Esophagus squamous epithelium (tissue), 5 donors: ENCODE measurements around the gene AGO3. TPM values are rescaled to one million over a fixed set of nuclear protein-coding genes. Genes with fewer than 3 reads are reported as not detected.

Experiments used
- DNase-seq: peaks from one replicate; lab custom pipeline; 2025; lab: John Stamatoyannopoulos, UW
- H3K27ac ChIP-seq, 4 donors: fragments of 200-600 bp; sonication (generic); one replicate each; pipeline ENCODE4 v1.5.1; 2016 to 2019; ENCODE audit warnings: mild to moderate bottlenecking in 1 of 4
- H3K27me3 ChIP-seq, 4 donors: fragments of 200-600 bp; sonication (generic); 1 replicate in 3 of 4; 2 replicates in 1 of 4; pipeline versions ENCODE4 v1.5.1 to v1.6.0; 2017 to 2021; ENCODE audit warnings: antibody characterized with exemption in 1 of 4
- H3K36me3 ChIP-seq, 3 donors: fragments of 200-600 bp; sonication (generic); one replicate each; pipeline ENCODE4 v1.5.1; 2016 to 2019
- H3K4me1 ChIP-seq, 3 donors: fragments of 200-600 bp; sonication (generic); one replicate each; pipeline ENCODE4 v1.5.1; 2017 to 2019
- H3K4me3 ChIP-seq, 4 donors: fragments of 200-600 bp; sonication (generic); 1 replicate in 3 of 4; 2 replicates in 1 of 4; pipeline ENCODE4 v1.5.1; 2016 to 2019; ENCODE audit warnings: mild to moderate bottlenecking in 2 of 4, moderate library complexity in 1 of 4
- H3K9me3 ChIP-seq, 3 donors: fragments of 200-600 bp; sonication (generic); one replicate each; pipeline ENCODE4 v1.5.1; 2016 to 2019
- CTCF ChIP-seq, 6 experiments: fragments of 450-650 bp in 4 of 6; fragments of 200-600 bp in 2 of 6; sonication (generic) in 2 of 6; IDR thresholded peaks; one replicate each; pipeline ENCODE4 v1.5.1; 2016 to 2019; ENCODE audit warnings: antibody characterized with exemption in 6 of 6, mild to moderate bottlenecking in 4 of 6, moderate library complexity in 4 of 6
- POLR2A ChIP-seq, 4 donors: fragments of 450-650 bp; IDR thresholded peaks; one replicate each; pipeline ENCODE4 v1.6.1; 2017; ENCODE audit warnings: antibody characterized with exemption in 4 of 4, mild to moderate bottlenecking in 4 of 4, moderate library complexity in 3 of 4
- WGBS, 2 donors: methylation state at CpG; one replicate each; pipeline ENCODE4 v1.1.5; 2018; 5-methylcytosine and 5-hydroxymethylcytosine counted together
- intact Hi-C: fragments of 100-400 bp; cut with DNase I; formaldehyde crosslinking; loops from one replicate; pipeline ENCODE4 v1.15.0; 2022
- total RNA-seq, 4 donors: library from RNA; depleted of rRNA; stranded (reverse); fragments of >200 nt; gene quantifications; one replicate each; pipeline ENCODE4 v1.1.0, GENCODE V29; 2016
- donor health status: DM: yes; HTN: yes; CAD: no.

Gene AGO3
- total RNA-seq, 4 donors from 2014 or later = 8.1 to 17.0 (median 12.0) TPM

- H3K36me3 ChIP-seq = peaks cover 0 to 97% (median 0%) of the 10 kb centered on the region in 3 donors
- DNase-seq = no peak
- no peak for TF ChIP-seq CTCF (IDR thresholded peaks at IDR 0.05)
- TF ChIP-seq POLR2A (IDR thresholded peaks at IDR 0.05) = no peak
- H3K9me3 ChIP-seq = no peaks in the 10 kb centered on the region
- intact Hi-C loops = no loop called here
- H3K27ac ChIP-seq = no peak overlapping the region
- no peak overlapping the region for H3K4me3 ChIP-seq
- H3K4me1 ChIP-seq = no peaks in the 10 kb centered on the region
- no peaks in the 10 kb centered on the region for H3K27me3 ChIP-seq
Observed at GRCh38 chr1:35899941-35900340, 31.0 kb upstream of the AGO3 start.

- no peak for DNase-seq
- Histone ChIP-seq H3K27me3 (no peaks in the 10 kb centered on the region), H3K4me1 (no peaks in the 10 kb centered on the region), H3K36me3 (peaks cover 0 to 97% (median 0%) of the 10 kb centered on the region in 3 donors), H3K4me3 (no peak overlapping the region), H3K9me3 (no peaks in the 10 kb centered on the region), H3K27ac (no peak overlapping the region)
- 91 to 94% methylated on average over 5 to 8 of the region's 9 CpGs for WGBS, 2 donors
- no peak for TF ChIP-seq CTCF (IDR thresholded peaks at IDR 0.05)
- no peak for TF ChIP-seq POLR2A (IDR thresholded peaks at IDR 0.05)
- intact Hi-C loops = no loop called here
Observed at GRCh38 chr1:35901235-35901634, 29.7 kb upstream of the AGO3 start.

GRCh38 chr1:35902671-35903070 is 28.2 kb upstream of the AGO3 start:
- intact Hi-C loops = no loop called here
- no peaks in the 10 kb centered on the region for H3K27me3 ChIP-seq
- TF ChIP-seq CTCF (IDR thresholded peaks at IDR 0.05) (no peak), POLR2A (IDR thresholded peaks at IDR 0.05) (no peak)
- H3K27ac ChIP-seq = no peak overlapping the region
- DNase-seq = no peak
- H3K36me3 ChIP-seq = peaks cover 10 to 99% (median 10%) of the 10 kb centered on the region in 3 donors
- no peaks in the 10 kb centered on the region for H3K9me3 ChIP-seq
- H3K4me1 ChIP-seq = no peaks in the 10 kb centered on the region
- WGBS, 2 donors = 83 to 93% methylated on average over 2 of the region's 2 CpGs
- no peak overlapping the region for H3K4me3 ChIP-seq

GRCh38 chr1:35914717-35915116 is 16.2 kb upstream of the AGO3 start:
- TF ChIP-seq CTCF (IDR thresholded peaks at IDR 0.05) (no peak), POLR2A (IDR thresholded peaks at IDR 0.05) (no peak)
- no peaks in the 10 kb centered on the region for H3K27me3 ChIP-seq
- peaks cover 27 to 99% (median 40%) of the 10 kb centered on the region in 3 donors for H3K36me3 ChIP-seq
- no peak for DNase-seq
- no peaks in the 10 kb centered on the region for H3K9me3 ChIP-seq
- intact Hi-C loops = no loop called here
- H3K27ac ChIP-seq = no peak overlapping the region
- WGBS, 2 donors = 92 to 94% methylated on average over 1 of the region's 1 CpG
- no peak overlapping the region for H3K4me3 ChIP-seq
- H3K4me1 ChIP-seq = no peaks in the 10 kb centered on the region

GRCh38 chr1:35915693-35916092 is 15.2 kb upstream of the AGO3 start:
- TF ChIP-seq POLR2A (IDR thresholded peaks at IDR 0.05) = no peak
- no peak for TF ChIP-seq CTCF (IDR thresholded peaks at IDR 0.05)
- intact Hi-C loops = no loop called here
- H3K36me3 ChIP-seq = peaks cover 27 to 99% (median 47%) of the 10 kb centered on the region in 3 donors
- no peaks in the 10 kb centered on the region for H3K9me3 ChIP-seq
- H3K27me3 ChIP-seq = no peaks in the 10 kb centered on the region
- no peak overlapping the region for H3K4me3 ChIP-seq
- no peak for DNase-seq
- WGBS, 2 donors = 32 to 72% methylated on average over 2 of the region's 2 CpGs
- H3K4me1 ChIP-seq = no peaks in the 10 kb centered on the region
- no peak overlapping the region for H3K27ac ChIP-seq
